DMS53 treated with DMSO at 0.1 percent for 48 hours (cell line): ENCODE results near the gene SLC39A7.
A peak's percentile ranks its signal among the peaks of the same experiment; 100 is the strongest.
"Not testable (repeated sequence)": the region's sequence is repeated elsewhere in the genome, so short reads cannot be mapped to it uniquely, and the experiment has no call there.

Experiments
- DNase-seq: peaks from one replicate; lab custom pipeline; 2025; ENCODE audit not compliant: unreplicated experiment; lab: John Stamatoyannopoulos, UW

Gene SLC39A7

DNA sequence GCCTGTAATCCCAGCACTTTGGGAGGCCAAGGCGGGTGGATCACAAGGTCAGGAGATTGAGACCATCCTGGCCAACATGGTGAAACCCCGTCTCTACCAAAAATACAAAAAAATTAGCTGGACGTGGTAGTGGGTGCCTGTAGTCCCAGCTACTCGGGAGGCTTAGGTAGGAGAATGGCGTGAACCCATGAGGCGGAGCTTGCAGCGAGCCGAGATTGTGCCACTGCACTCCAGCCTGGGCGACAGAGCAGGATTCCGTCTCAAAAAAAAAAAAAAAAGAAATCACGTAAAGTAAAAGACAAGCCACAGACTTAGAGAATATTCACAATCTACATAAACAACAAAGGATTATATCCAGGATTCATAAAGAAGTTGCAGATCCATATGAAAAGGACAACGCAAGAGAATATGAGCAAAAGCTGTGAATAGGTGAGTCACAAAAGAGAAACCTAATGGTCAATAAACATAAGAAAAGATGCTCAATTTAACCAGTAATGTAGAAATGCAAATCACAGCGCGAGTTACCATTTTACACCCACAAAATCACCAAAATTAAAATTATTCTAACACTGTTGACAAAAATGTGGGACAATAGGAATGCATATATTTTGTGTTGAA lies 25.9 kb downstream of the SLC39A7 start:
- DNase-seq, result not testable (repeated sequence)

DNA sequence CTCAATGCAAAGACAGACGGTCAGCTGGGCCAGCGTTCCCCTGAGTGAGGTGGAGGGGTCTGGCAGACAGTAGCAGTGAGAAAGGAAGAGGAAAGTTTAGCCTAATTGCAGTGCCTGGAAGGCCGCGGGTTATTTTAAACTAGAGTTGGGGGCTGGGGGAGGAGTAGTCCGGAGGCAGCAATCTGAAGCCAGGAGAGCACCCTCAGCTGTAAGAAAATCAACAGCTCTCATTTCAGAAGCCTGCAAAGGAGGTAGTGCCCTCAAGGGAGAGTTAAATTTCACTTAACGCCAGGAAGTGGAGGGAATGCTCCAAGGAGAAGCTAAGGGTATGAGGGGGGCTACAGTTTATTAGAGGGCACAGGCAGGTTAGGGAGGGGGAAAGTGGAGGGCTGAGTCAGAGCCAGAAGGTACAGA lies 34.6 kb downstream of the SLC39A7 start:
- no peak for DNase-seq

DNA sequence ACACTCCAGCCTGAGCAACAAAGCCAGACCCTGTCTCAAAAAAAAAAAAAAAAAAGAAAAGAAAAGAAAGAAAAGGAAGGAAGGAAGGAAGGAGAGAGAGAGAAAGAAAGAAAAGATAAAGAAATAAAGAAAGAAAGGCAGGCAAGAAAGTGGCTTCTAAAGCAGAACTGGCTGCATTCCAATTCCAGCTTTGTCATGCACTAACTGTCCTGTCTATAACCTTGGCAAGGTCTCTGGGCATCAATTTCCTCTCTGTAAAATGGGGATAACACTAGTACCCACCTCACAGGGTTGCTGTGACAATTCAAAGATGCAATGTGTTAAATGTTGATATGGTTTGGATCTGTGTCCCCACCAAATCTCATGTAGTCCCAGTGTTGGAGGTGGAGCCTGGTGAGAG lies 35.7 kb downstream of the SLC39A7 start:
- no peak for DNase-seq

DNA sequence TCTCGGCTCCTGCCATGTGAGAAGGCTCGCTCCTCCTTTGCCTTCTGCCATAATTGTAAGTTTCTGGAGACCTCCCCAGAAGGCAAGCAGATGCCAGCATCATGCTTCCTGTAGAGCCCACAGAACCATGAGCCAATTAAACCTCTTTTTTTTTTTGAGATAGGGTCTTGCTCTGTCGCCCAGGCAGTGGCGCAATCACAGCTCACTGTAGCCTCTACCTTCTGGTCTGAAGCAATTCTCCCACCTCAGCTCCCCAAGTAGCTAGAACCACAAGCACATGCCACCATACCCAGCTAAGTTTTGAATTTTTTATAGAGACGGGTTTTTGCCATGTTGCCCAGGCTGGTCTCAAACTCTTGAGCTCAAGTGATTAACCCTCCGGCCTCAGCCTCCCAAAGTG lies 36.2 kb downstream of the SLC39A7 start:
- DNase-seq, result no peak

DNA sequence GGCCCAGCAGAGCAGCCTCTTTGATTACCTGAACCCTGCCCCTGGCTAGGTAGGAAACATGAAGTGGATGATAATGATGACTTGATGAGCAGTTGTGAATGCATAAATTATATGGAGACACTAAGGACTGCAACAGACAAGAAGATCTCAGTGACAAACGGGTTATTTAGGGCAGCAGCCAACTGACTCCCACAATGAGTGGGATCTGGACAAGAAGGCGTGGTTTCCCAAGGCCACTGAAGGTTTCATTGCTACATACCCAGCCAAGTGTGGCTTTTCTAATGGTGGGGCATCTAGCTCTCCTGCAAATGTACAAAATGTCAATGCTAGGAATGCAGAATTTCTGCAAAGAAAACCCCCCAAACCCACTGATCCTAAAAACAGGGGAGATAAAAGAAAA lies 37.1 kb downstream of the SLC39A7 start:
- DNase-seq, result no peak

DNA sequence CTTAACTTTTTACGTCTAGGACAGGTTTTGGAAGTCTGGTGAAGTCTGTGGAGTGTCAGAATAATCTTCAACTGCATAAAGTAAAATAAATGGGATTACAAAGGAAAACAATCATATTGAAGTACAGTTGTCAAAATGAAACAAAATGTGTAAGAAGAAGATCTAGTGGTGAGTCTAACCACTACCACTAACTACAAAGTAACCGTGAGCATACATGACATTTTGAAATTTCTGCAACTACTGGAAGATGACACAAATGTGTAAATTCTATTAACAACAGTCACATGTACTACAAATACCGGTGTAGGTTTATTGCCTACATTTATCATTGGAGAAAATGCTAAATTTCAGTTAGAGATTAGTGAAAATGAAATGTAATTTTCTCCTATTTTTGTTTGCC lies 41.3 kb downstream of the SLC39A7 start:
- DNase-seq, result no peak

DNA sequence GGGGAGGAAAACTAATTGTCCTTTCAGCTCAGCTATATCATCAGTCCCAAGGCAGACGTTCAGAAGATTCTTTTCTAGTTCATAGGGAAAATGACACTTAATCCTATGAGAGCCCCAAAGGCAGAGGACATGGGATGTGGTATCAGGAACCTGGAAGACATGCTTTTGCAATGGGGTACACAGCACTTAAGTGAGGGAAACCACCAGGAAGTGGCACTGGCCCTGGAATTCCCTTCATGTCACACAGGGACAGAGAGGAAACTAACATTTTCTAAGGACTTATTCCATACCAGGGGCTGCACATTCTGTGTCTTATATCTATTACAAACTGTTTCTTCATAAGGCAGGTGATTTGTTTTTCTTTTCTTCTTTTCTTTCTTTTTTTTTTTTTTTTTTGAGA lies 42.8 kb downstream of the SLC39A7 start:
- DNase-seq, result no peak

DNA sequence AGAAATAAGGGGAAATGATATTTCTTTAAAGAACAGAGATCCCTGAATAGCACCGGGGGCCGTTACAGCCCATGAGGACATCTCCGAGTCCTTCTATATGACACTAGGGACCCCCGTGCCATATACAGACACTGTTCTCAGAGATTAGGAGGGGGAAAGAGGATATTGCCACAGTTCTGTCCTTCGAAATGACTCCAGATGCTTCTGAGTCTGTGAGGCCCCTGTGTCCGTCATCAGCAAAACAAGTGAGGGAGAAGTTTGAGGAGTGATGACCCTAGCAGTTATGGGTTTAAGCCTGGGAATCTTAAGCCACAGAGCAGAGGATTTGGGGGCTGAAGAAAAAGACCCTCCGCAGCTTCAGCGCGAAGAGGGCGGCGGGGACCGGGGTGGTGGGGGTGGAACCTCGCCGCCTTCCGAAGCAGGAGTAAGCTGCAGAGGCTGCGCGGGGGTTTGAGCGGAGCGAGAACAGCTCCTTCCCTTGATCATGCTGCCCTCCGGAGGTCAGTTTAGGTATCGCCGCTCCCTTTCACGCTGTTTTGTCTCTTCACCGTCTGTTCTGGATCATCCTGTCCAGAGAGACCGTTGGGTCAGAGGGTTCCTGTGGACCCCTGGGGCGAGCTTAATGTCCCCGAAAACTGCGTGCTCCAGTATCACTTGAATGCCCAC lies 47.4 kb downstream of the SLC39A7 start:
- peak; percentile 74 for DNase-seq

DNA sequence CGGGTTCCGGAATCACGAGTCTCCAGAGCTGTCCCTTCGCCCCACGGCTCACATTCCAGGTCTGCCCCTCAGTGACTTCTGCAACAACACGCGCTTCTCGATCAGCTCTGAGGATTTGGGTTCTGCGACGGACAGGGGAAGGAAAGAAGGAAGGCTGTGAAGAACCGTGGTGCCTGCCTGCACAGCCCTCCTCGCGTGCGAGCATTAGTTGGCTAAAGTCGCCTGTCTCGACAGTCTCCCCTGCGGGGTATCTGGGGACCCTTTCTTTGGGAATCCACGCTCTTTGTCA lies 47.9 kb downstream of the SLC39A7 start:
- DNase-seq, result peak; percentile 61

DNA sequence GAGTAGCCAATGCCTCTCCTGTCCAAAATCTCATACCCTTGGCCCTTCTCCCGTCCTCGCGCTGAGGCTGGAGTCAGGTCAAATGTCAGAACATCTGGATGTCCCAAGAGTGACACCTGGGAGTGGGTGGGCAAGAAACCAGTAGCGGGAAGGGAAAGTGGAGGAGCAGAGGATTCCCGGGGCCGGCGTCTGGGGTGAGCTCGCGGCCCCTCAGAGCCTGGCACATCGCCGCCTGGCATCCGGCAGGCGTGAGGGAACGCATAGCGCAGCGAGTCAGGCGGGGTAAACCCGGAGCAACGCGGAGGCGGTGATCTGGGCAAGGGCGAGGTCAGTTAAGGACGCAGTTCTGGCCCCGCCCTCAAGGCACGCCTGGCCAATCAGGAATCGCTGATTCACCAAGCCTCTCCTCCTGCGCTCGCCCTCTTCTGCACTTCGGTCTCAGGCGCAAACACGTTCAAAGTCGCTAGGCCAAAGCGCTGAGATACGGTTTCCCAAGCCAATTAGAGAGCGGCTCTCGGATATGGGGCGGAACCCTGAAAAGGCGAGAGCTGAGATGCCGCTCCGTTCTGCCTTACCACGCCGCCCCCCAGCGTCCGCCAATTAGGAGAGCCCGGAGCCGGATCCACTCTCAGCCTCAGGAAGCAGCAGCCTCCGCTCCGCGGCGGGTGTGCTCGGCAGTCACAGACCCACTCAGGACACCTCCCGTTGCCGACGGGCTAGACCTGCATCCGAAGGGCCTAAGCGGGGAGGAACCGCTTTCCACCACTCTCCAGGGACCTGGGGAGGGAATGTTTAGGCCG lies 48.5 kb downstream of the SLC39A7 start:
- DNase-seq, result peak; percentile 99

DNA sequence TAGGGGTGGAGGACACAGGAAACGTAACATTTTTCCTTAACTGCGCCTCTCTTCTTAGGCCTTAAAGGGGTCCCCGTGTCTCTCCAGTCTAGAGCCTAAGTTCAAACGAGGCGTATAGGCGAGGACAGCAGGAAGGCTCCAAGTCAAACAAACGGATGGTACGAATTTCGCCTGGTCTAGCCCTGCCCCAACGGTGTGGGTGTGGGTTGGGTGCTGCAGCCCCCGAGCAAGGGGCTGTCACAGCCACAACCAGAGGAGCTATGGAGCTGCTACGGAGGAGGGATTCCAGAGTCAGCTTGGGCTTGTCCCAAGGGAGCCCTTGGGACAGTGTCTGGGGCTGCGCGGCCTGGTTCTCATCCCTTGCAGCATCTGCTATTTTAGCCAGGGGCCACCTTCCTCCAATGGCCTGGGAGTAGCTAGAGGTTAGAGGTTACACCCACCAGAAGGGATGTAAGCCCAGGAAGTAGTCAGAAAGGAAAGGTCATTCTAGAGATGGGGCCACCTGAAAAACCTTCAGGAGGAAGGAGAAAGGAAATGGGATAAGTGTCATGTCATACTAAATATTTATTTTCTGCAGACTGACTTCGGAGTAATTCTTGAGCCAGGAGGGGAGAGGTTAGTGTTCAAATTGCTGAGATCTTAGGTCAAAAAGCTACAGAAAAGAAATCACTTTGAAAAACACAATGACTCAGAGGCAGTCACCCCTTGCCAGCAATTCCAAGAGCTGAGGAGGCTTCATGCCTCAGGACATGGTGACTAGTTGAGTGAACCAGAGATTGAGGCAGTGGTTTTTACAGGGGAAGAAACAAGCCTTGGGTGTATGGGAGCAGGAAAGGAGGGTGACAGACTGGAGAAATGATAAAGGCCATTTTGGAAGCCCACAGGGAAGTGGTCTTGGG lies 49.3 kb downstream of the SLC39A7 start:
- DNase-seq, result no peak

DNA sequence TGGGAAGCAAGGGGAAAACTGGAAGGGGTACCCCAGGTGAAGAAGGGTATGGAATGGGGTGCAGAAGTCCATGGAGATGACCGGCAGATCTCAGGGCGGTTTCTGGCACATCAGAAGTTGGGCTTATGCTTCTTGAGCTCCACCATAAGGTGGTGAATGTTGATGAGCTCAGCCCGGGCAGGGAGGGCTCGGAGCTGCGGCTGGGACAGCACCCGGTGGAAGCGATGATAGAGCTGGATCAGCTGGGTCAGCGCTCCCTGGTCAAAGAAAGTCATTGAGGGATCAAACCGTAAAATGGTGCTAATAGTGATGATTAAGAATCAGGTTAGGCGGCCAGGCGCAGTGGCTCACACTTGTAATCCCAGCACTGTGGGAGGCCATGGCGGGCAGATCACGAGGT lies 50.1 kb downstream of the SLC39A7 start:
- no peak for DNase-seq

DNA sequence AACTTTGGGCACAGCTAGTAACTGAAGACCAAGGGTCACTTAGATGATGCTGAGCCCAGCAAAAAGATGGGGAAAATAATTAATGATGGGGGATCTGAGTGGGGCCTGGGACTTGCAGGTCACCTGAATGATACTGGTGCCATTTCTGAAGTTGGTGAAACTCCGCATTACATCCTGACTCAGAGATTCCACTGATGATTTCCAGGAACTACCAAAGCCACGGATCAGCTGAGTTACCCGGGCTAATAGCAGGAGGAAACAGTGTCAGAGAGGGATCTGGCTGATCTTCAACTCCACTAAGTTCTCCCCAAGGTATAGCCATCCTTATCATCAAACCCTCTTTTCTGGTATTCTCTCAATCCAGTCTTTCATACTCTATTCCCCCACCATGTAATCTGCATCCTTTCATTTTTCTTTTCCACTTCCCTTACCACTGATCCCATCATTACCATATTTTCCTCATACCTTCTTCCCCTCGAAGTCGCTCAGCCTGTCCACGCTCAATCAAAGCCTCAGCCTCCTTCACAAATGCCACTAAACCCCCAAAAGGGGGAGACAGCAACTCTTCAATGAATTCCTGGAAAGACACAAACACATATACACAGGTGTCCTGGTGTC lies 50.8 kb downstream of the SLC39A7 start:
- DNase-seq, result no peak

DNA sequence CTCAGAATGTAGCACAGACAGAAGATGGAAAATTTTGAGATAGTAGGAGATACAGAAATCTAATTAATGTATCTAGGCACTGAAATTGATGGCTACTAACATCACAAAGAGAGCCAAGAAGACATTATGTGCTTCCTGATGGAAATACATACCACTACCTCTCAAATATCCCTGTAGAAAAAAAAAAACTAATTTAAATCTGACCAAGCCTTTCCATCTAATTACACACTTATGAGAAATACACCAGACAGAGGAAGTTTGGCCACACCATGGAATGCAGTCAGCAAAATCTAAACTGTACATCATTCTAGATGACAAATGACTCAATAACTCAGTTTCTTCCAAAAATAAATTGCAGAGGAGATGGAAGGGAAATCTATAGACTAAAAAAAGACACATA lies 52.1 kb downstream of the SLC39A7 start:
- DNase-seq, result no peak
